NCI-H1930 (cell line): Measurements from ENCODE around the gene NAXD.
"Not testable (repeated sequence)": the region's sequence is repeated elsewhere in the genome, so short reads cannot be mapped to it uniquely, and the experiment has no call there.

ENCODE experiments used
- DNase-seq, 2 experiments: peaks; one replicate each; lab custom pipeline; 2025; lab: John Stamatoyannopoulos, UW

NAXD gene

DNA sequence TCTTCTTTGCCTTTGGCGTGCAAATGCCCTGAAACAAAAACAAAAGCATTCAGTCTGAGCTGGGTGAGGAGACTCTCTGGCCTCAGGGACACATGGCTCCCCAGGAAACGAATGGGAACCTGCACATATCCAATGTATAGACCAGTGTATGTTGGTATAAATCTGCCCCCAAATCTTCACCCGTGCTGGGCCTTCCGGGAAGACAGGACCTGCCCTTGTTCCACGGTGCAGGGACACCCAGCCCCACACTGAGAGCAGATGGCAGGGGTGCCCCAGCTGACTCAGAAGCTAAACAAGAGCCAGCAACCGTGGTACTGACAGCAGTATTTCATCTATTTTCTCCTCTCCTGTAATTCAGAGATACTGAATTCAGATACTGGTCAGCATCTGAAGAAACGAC, 48.1 kb downstream of the NAXD start:
- no peak for DNase-seq

DNA sequence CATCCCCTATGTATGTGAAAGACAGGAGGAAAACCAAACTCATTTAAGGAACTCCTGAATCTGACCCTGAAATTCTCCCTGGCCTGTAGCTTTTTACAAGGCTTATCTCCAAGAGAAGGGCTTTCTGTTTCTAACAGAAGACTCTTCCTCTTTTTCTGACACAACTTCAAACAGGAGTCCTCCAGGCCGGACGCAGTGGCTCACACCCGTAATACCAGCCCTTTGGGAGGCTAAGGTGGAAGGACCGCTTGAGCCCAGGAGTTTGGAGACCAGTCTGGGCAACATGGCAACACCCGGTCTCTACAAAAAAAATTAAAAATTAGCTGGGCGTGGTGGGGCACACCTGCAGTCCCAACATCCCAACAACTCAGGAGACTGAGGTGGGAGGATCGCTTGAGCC, 48.7 kb downstream of the NAXD start:
- DNase-seq = no peak

DNA sequence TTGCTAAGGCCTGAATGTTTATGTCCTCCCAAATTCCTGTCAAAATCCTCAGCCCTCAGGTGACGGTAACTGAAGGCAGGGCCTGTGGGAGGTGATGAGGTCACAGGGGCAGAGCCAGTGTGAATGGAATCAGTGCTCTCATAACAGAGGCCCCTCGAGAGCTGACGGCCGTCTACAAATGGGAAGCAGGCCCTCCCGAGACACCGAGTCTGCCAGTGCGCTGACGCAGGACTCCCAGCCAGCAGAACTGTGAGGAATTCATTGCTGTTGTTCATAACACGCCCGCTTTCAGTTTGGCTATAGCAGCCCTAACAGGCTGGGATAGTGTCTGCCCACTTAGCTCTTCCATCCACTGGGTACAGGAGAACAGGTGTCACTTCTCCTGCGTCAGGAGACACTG, 49.3 kb downstream of the NAXD start:
- no peak for DNase-seq

DNA sequence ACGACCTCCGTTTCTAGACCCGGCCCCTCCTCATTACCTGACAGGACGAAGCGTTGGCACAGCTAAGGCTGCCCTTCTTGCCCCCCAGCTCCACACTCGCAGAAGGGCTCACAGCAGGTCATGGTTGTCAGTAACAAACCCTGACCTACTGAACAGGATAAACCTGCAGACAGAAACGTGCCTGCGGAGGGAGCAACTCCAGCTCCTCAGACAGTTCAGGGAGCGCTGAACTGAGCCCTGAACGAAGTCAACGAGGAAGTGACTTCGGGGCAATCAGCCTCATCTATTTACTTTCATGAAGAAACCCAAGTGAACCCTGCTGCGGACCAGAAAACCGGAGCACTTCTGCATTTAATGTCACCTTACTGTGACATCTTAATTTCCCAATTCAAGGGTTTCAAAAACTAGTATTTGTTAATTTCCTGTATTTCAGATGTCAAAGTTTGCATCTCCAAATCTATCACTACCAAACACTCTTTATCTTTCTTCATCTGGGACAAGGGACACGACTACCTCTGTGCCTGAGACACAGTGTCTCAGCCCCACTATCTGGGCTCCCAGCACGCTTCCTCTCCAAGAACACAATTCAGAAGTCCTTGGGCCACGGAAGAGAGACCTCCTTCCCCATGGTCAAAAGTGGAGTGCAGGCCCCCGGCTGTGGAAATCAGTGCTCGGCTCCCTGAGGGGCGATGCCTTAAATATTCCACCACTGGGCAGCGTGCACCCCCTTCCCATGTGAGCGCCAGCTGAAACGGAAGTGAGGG, 50.3 kb downstream of the NAXD start:
- DNase-seq = no peak

DNA sequence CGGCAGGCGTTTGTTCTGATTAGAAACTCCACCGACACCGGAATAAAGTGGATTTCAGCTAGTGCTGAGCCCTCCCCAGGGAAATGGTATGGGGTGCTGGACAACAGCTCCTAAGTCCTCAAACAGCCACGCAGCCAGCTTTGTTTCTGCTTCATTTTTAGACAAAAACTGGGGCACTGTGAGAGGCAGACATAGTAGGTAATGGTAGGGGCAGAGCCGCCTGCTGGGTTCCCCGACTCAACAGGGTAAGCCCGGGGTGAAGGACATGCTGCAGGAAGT, 50.8 kb downstream of the NAXD start:
- no peak for DNase-seq

DNA sequence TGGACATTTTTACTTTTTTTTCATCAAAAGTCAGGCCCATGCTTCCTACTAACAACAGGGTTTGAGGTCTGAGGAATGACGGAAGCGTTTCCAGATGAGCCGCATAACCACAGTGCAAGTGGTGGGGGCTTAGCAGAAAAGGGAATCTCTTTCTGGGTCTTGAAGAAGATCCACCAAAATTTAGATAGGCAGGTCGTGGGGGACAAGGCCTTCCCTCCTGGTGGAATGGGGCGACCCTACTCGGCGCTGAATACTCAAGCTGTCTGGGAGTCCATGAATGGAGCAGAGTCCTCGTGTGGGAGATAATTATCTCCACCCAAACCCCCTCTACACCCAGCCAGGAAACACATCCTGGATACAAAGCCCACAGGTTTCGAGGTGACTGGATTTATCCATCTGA, 53.7 kb downstream of the NAXD start:
- DNase-seq = no peak

DNA sequence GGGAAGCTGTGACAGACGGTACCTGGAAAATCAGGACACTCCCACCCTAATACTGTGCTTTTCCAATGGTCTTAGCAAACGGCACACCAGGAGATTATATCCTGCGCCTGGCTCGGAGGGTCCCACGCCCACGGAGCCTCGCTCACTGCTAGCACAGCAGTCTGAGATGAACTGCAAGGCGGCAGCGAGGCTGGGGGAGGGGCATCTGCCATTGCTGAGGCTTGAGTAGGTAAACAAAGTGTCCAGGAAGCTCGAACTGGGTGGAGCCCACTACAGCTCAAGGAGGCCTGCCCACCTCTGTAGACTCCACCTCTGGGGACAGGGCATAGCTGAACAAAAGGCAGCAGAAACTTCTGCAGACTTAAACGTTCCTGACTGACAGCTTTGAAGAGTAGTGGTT, 54.5 kb downstream of the NAXD start:
- not testable (repeated sequence) for DNase-seq

DNA sequence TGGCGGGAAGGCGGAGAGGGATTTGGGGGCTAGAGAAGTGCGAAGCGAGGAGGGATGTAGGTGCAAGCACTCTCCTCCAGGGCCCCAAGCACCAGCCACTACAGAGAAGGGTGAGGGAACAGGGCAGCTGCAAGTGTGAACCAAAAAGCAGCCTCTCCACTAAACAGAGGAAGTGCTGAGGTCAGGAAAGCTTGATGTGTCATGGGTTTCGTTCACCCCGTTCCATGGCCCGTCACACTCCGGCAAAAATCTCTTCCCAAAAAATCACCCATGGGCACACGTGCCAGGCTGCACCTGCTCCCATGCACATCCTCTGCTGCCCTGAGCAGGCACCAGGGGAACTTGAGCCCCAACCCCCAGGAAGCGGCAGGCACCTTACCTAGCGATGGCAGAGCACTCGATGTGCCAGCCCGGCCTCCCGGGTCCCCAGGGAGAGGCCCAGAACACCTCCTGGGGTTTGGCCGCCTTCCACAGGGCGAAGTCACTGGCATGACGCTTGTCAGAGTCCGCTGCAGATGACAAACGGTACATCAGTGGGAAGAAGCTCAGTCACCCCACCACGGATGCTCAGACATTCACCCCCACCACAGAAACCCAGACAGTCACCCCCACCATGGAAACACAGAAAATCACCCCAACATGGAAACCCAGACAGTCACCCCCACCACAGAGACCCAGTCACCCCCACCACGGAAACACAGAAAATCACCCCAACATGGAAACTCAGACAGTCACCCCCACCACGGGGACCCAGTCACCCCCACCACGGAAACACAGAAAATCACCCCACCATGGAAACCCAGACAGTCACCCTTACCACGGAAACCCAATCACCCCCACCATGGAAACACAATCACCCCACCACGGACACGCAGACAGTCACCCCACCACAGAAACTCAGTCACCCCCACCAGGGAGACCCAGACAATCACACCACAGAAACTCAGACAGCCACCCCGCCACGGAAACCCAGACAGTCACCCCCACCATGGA, 61.5 kb downstream of the NAXD start:
- DNase-seq = no peak

DNA sequence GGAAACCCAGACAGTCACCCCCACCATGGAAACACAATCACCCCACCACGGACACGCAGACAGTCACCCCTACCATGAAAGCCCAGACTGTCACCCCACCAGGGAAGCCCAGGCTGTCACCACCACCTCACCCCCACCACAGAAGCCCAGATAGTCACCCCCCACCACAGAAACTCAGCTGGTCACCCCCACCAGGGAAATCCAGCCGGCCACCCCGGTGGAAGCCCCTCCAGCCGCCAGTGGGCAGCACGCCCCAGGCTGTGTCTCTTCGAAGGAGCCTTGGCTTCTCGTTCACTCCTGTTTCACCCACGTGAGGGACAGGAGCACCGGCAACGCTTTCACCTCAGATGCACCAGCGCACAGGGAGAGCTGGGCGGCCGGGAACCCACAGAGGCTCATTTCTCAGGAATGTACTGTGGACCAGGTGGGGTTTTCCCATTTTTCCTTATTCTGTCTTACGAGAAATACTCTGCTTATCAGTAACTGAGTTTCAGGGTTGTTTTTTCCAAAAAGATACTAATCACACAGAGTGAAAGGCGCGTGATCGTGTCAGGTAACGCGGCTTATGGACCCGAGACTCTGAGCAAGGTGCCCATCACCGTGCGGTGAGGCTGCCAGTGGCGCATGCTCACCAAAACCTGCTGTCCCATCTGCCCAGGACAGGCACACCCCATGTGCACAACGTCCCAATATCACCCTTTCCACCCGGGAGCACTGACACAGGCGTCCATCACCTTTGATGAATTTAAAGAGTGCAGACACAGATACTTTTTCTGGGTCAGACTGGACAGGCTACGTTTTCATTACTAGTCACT, 62.6 kb downstream of the NAXD start:
- DNase-seq = no peak

DNA sequence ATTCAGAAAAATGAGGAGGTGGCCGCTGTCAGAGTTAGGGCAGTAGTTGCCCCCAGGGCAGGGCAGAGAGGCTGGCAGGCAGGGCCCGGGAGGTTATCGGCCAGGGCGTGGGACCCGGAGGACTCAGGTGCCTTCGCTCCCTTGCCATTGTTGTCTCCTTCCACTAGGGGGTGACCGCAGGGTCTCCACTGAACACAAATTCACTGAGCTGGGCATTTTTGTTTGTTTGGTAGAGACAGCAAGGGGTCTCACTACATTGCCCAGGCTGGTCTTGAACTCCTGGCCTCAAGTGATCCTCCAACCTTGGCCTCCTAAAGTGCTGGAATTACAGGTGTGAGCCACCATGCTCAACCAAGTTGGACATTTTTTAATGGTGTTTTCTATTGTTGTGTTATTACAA, 65.5 kb downstream of the NAXD start:
- no peak for DNase-seq

DNA sequence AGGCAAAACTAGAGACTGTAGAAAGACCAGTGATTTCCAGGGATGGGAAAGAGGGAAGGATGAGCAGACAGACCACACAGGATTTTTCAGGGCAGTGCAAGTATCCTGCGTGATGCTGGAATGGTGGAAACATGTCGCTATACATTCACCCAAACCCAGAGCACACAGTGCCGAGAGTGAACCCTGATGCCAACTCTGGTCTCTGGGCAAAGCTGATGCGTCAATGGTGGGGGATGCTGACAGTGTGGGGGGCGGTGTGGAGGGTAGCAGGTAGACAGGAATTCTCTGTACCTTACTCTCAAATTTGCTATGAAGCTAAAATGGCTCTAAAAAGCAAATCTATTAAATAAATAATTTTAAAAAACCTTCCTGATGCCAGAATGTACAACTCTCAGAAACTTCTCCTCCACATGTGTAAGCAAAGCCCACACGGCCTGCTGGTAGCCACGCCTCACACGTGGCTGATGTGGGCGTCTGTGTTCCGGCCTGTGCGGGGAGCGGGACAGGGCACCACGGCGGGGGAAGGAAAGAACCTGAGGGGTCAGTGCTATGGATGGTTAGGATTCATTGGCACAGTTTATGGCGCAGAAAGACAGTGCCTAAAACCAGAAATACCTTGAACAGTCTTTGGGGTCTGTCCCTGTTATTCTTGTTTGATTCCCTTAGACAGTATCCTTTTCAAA, 66.7 kb downstream of the NAXD start:
- DNase-seq = no peak

DNA sequence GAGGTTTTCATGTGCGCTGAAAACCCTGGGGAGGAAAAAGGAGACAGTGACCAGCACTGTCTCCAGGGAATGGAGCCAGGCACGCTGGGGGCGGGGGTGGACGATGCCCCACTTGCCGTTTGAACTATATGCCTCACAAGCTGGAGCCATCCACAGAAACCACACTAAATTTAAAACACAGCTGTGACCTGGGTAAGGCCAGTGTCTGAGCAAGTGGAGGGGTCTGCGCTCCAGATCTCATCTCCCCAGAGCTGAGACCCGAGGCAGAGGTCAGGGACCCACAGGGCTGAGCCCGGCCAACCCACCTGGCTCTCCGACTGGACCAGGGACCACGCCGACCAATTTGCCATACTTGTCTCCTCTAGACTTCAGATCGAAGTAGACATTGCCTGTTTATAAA, 67.4 kb downstream of the NAXD start:
- no peak for DNase-seq

DNA sequence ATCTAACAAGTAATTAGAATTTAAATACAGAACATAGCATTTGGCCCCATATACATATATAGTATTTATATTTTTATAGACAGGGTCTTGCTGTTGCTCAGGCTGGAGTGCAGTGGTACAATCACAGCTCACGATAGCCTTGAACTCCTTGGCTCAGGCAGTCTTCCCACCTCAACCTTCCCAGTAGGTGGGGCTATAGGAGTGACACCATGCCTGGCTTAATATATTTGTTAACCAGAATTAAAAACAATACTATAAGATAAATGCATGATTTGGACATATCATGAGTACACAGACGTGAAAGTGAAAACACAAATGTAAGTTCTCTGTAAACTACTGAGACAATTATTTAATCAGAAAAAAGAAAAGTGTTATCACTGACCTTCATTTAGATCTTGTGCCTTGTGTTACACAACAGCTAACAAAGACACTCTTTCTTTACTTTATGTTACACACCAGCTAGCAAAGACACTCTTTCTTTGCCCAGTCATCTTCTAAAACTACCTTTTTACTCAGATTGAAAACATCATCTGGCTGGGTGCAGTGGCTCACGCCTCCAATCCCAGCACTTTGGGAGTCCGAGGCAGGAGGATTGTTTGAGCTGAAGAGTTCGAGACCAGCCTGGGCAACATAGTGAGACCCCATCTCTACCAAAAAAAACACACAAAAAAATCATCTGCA, 68.0 kb downstream of the NAXD start:
- no peak for DNase-seq

DNA sequence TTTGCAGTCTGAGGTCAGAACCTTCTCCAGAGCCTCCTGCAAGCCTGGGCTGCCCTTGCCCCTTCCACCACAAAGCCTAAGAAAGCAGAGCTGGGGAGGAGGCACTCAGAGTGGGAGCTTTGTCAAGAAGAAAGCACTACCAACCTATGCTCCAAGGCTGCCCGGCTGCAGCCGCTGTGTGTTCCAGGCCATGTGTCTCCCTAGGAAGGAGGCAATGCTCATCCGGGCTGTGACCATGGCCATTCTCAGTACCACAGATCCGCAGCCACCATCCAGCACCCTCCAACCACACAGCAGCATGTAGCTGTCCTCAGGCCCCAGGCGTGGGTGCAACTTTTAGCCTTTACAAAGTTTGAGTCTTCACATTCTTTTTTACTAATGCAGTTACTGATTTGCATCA, 68.6 kb downstream of the NAXD start:
- DNase-seq = no peak

DNA sequence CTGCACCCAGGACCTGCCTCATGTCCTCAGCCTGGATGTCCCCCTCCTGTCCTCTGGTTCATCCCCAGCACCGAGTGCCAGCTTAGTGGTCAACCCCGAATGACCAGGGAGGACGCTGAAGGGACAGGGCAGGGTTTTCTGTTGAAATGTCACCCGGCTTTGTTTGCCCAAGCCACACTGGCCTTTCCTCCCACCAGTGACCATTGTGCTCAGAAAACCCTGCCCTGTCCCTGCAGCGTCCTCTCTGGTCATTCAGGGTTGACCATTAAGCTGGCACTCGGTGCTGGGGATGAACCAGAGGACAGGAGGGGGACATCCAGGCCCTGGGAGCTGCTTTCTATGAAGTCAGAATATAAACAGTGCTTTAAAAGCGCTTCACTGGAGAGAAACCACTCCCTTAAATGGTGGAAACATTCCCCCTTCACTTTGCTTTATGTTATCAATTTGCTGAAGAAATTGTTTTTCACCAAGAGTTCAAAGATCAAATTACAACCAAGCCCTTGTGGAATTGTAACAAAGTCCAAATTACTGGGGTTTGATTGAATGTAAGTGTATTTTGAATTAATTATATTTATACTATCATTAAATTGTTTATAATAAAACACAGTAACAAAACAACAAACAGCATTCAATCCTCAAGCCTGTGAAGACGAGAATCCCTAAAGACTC, 69.2 kb downstream of the NAXD start:
- no peak for DNase-seq

DNA sequence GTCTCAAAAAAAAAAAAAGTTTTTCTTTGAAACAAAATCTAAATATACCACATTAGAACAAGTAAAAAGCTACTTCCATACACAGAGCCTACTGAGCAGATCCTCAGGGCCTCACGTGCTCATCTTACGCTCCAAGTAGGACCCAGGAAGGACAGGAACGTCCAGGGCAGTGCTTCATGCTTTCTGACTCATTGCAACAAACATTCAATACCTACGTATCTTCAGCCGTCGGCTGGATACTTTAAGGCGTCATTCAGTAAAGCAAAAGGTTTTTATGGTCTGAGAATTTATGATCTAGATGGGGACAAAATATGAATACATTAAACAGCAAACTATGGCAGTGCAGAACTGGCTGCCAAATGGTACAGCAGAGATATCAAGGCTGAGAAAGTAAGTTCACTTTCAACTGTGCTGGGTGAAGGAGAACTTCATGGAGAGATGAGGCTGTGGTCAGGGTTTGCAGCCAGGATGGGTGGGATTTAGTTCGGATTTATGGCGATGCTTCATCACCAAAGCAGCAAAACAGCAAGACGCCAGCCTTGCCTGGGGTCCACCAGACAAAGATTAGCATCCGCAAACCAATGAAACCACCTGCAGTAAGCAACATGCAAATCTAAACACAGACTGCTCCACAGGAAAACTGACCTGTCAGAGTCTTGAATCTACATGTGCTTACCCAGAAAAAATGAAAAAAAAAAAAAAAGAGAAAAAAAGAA, 70.1 kb downstream of the NAXD start:
- DNase-seq = no peak

DNA sequence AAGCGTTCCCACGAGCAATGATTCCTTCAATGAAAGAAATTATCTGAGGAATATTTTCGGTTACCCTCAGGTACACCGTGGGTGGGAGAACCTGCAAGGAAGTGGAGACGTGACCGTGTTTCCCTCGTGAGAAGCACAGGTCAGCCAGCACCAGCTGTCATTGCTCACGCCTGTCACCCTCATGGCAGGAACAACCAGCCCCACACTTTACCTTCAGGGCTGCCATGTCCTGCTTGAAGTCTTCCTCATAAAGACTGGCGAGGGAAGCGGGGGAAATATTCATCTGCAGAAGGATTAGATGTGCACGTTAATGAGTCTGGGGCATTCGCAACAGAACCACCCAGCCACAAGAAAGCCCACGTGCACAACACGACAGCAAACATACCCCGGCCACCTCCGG, 72.4 kb downstream of the NAXD start:
- no peak for DNase-seq

DNA sequence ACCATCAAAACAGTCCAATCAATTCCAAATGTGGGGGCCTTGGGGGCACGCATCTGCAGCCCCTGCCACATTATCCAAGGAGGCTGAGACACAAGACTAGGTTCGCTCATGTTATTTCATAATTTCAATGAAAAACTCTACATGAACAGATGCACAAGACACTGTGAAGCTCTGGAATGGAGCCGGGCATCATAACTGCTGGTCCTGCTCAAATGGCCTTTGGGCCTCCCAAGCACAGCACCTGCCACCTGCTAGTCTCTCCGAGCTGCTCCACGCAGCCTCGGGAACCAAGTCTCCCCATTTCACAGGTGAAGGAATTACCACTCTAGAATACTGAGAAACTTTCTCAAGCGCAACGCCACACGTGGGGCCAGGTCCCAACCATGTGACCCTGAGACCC, 73.7 kb downstream of the NAXD start:
- no peak for DNase-seq
